ENCODE results near the gene CLCNKA.
A peak's percentile ranks its signal among the peaks of the same experiment; 100 is the strongest.

DNA sequence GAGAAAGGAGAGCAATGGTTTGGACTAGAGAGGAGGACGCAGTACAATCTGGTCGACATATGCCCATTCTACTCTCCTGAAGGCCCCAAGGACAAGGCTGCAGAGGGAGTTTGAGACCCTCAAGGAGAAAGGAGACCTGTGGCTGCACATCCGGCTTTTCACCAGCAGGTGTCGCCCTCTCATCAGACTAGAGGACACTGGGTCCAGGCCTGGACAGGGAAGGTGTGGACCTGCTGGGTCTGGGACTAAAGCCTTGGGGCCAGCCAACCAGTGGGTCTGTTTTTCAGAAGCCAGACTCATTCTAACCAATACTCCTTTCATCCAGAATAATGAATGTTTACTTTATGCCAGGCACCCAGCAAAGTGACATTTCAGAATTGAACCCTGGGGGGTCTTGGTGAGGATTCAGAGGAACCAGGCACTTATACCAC, 12.8 kb upstream of the CLCNKA start:
- TF ChIP-seq, protein P1, sequence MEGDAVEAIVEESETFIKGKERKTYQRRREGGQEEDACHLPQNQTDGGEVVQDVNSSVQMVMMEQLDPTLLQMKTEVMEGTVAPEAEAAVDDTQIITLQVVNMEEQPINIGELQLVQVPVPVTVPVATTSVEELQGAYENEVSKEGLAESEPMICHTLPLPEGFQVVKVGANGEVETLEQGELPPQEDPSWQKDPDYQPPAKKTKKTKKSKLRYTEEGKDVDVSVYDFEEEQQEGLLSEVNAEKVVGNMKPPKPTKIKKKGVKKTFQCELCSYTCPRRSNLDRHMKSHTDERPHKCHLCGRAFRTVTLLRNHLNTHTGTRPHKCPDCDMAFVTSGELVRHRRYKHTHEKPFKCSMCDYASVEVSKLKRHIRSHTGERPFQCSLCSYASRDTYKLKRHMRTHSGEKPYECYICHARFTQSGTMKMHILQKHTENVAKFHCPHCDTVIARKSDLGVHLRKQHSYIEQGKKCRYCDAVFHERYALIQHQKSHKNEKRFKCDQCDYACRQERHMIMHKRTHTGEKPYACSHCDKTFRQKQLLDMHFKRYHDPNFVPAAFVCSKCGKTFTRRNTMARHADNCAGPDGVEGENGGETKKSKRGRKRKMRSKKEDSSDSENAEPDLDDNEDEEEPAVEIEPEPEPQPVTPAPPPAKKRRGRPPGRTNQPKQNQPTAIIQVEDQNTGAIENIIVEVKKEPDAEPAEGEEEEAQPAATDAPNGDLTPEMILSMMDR (IDR thresholded peaks at IDR 0.05; ENCODE audit: control extremely low read depth in 1 of 3, insufficient read depth in 1 of 3, low read depth in 1 of 3, low read length in 3 of 3): peak; percentile 96 to 100 (median 96)
- no peak for TF ChIP-seq HDAC2 (IDR thresholded peaks at IDR 0.05; ENCODE audit: borderline replicate concordance in 1 of 2, low read depth in 2 of 2, low read length in 2 of 2)
- TF ChIP-seq POLR2AphosphoS5 (IDR thresholded peaks at IDR 0.05; ENCODE audit: low read depth, low read length): no peak
- TF ChIP-seq PHF8 (conservative IDR thresholded peaks at IDR 0.05; ENCODE audit: low read depth, low read length): no peak
- no peak for TF ChIP-seq EZH2 (IDR thresholded peaks at IDR 0.05; ENCODE audit: low read depth, low read length, severe bottlenecking)
- TF ChIP-seq ZNF274 (IDR thresholded peaks at IDR 0.05; ENCODE audit: borderline replicate concordance, extremely low read depth, low read length): no peak
- no peak for TF ChIP-seq TAF1 (IDR thresholded peaks at IDR 0.05; ENCODE audit: low read depth, low read length)
- no peak for TF ChIP-seq MAFK (IDR thresholded peaks at IDR 0.05; ENCODE audit: low read depth, low read length)
- no peak for TF ChIP-seq CEBPB (IDR thresholded peaks at IDR 0.05; ENCODE audit: low read depth, low read length)
- TF ChIP-seq FOSL1 (IDR thresholded peaks at IDR 0.05; ENCODE audit: insufficient read depth, low read depth, low read length): no peak
- no peak for TF ChIP-seq POU5F1 (IDR thresholded peaks at IDR 0.05; ENCODE audit: low read depth, low read length)
- no peak for TF ChIP-seq SIN3A (conservative IDR thresholded peaks at IDR 0.05 in 1 of 2, IDR thresholded peaks at IDR 0.05 in 1 of 2; ENCODE audit: low read depth in 1 of 2, low read length in 2 of 2)
- 0 out of 2 replicates have a peak, but pooled peaks have one; percentile 16 for TF ChIP-seq CHD2 (IDR thresholded peaks at IDR 0.05; ENCODE audit: low read length)
